B cell (primary cell): ENCODE data around the gene GABPB1. TPM values are rescaled to one million over a fixed set of nuclear protein-coding genes. Genes with fewer than 3 reads are reported as not detected.

Experiments
- ATAC-seq: fragments of 200-7000 bp; cut with Tn5 transposase; one replicate; pipeline ENCODE4 v1.10.0; 2021; ENCODE audit warnings: low read depth, mild to moderate bottlenecking, moderate number of reproducible peaks, moderate library complexity
- CTCF ChIA-PET: fragments of 350-600 bp; sonication (Branson Sonifier 250); formaldehyde crosslinking; loops from one replicate; lab custom pipeline; 2021; ENCODE audit warnings: antibody characterized with exemption, inconsistent platforms; lab: Charles Lee
- POLR2A ChIA-PET: fragments of 350-600 bp; sonication (Branson Sonifier 250); formaldehyde crosslinking; loops from one replicate; lab custom pipeline; 2021; ENCODE audit warnings: antibody characterized with exemption; lab: Charles Lee
- DNase-seq: peaks from one replicate; pipeline ENCODE4 v3.0.0; 2013
- H2AFZ ChIP-seq: 2 replicates; pipeline ENCODE4 v1.6.1; 2012; ENCODE audit warnings: mild to moderate bottlenecking, low read depth, low read length; ENCODE audit not compliant: insufficient read depth, poor library complexity, severe bottlenecking
- H3K27ac ChIP-seq, 2 donors: 1 replicate in 1 of 2; 2 replicates in 1 of 2; pipeline ENCODE4 v1.5.1; 2012 to 2013; ENCODE audit warnings: low read length in 2 of 2, mild to moderate bottlenecking in 2 of 2, moderate library complexity in 1 of 2
- H3K27me3 ChIP-seq, 4 experiments: fragments of 200-600 bp in 1 of 4; sonication (generic) in 1 of 4; replicated peaks in 1 of 4; 1 replicate in 2 of 4; 2 replicates in 2 of 4; pipeline versions ENCODE4 v1.6.1 to v1.7.0; 2013 to 2016; ENCODE audit warnings: low read length in 3 of 4, mild to moderate bottlenecking in 2 of 4, mixed read lengths in 1 of 4, moderate library complexity in 1 of 4; ENCODE audit not compliant: insufficient read depth in 4 of 4, control insufficient read depth in 3 of 4; ENCODE audit errors: control extremely low read depth in 1 of 4
- H3K36me3 ChIP-seq, 2 experiments: replicated peaks in 1 of 2; 1 replicate in 1 of 2; 2 replicates in 1 of 2; pipeline versions ENCODE4 v1.6.1 to v1.7.1; 2013; ENCODE audit warnings: low read length in 1 of 2; ENCODE audit not compliant: insufficient read depth in 2 of 2, control insufficient read depth in 1 of 2; ENCODE audit errors: control extremely low read depth in 1 of 2, extremely low read depth in 1 of 2
- H3K4me1 ChIP-seq, 2 donors: fragments of 200-600 bp in 1 of 2; sonication (generic) in 1 of 2; 1 replicate in 1 of 2; 2 replicates in 1 of 2; pipeline versions ENCODE4 v1.5.1 to v1.6.1; 2013 to 2017; ENCODE audit warnings: low read length in 2 of 2; ENCODE audit not compliant: control insufficient read depth in 2 of 2, insufficient read depth in 2 of 2
- H3K4me2 ChIP-seq: replicated peaks from 2 replicates; pipeline ENCODE3; 2012; ENCODE audit warnings: mild to moderate bottlenecking, low read depth, low read length; ENCODE audit not compliant: poor library complexity, severe bottlenecking
- H3K4me3 ChIP-seq, 5 experiments: fragments of 200-600 bp in 1 of 5; sonication (generic) in 1 of 5; 1 replicate in 3 of 5; 2 replicates in 2 of 5; pipeline versions ENCODE4 v1.5.1 to v1.7.0; 2011 to 2016; ENCODE audit warnings: low read length in 4 of 5, mild to moderate bottlenecking in 4 of 5, low read depth in 2 of 5, control low read depth in 1 of 5, moderate library complexity in 1 of 5; ENCODE audit not compliant: insufficient read depth in 1 of 5; ENCODE audit errors: control extremely low read depth in 1 of 5, extremely low read depth in 1 of 5
- H3K79me2 ChIP-seq: fragments of 200-600 bp; sonication (generic); one replicate; pipeline ENCODE4 v1.6.0; 2016; ENCODE audit warnings: low read length; ENCODE audit not compliant: control insufficient read depth, insufficient read depth
- H3K9ac ChIP-seq: fragments of 200-600 bp; sonication (generic); 2 replicates; pipeline ENCODE4 v1.6.1; 2017; ENCODE audit warnings: mild to moderate bottlenecking, low read length, moderate library complexity
- H3K9me3 ChIP-seq, 3 donors: one replicate each; pipeline versions ENCODE4 v1.6.1 to v1.7.1; 2013; ENCODE audit warnings: low read length in 2 of 3; ENCODE audit not compliant: control insufficient read depth in 2 of 3, insufficient read depth in 1 of 3; ENCODE audit errors: control extremely low read depth in 1 of 3
- H4K20me1 ChIP-seq: 2 replicates; pipeline ENCODE4 v1.6.0; 2012; ENCODE audit warnings: mild to moderate bottlenecking, low read length; ENCODE audit not compliant: insufficient read depth, control insufficient read depth, poor library complexity, severe bottlenecking
- H3K27ac Mint-ChIP-seq: one replicate; pipeline ENCODE4 v1.8.0; 2021; ENCODE audit warnings: mixed read lengths
- H3K27me3 Mint-ChIP-seq: one replicate; pipeline ENCODE4 v1.8.0; 2021; ENCODE audit warnings: mixed read lengths
- H3K4me1 Mint-ChIP-seq: one replicate; pipeline ENCODE4 v1.8.0; 2021; ENCODE audit warnings: mixed read lengths
- H3K4me3 Mint-ChIP-seq: one replicate; pipeline ENCODE4 v1.8.0; 2021; ENCODE audit warnings: mixed read lengths
- H3K9me3 Mint-ChIP-seq: one replicate; pipeline ENCODE4 v1.8.0; 2022; ENCODE audit warnings: mixed read lengths; ENCODE audit not compliant: insufficient read depth
- EZH2 ChIP-seq: IDR thresholded peaks from 2 replicates; pipeline ENCODE4 v1.6.1; 2012; ENCODE audit warnings: borderline replicate concordance, low read depth, mild to moderate bottlenecking, moderate library complexity, low read length; ENCODE audit not compliant: insufficient read depth, poor library complexity, severe bottlenecking
- WGBS: methylation state at CpG from one replicate; pipeline ENCODE4 v1.1.5; 2013; ENCODE audit warnings: missing lambda C conversion rate; ENCODE audit not compliant: insufficient coverage; 5-methylcytosine and 5-hydroxymethylcytosine counted together
- intact Hi-C: fragments of 100-400 bp; cut with micrococcal nuclease; formaldehyde crosslinking; loops from one replicate; pipeline ENCODE4 v1.10.0; 2022
- polyA plus RNA-seq: library from polyadenylated mRNA; depleted of rRNA; stranded (reverse); fragments of >200 nt; gene quantifications from 2 replicates; pipeline ENCODE4 v1.2.3, GENCODE V29; 2012
- total RNA-seq, 2 donors: library from RNA; stranded (reverse); fragments of 120-200 nt in 1 of 2; gene quantifications; 1 replicate in 1 of 2; 2 replicates in 1 of 2; pipeline versions ENCODE4 v1.2.3 to v1.2.4, GENCODE V29; 2013 to 2022
- TF ChIP-seq, protein P1 (sequence below): fragments of 200-600 bp; IDR thresholded peaks from one replicate; pipeline ENCODE4 v1.8.0; 2022; ENCODE audit warnings: antibody characterized with exemption, mild to moderate bottlenecking

Gene GABPB1
- total and polyA plus RNA-seq, 2 donors (not counting 1 experiment from before 2014, with no cell fraction given) = 24.1 to 37.1 TPM

DNA sequence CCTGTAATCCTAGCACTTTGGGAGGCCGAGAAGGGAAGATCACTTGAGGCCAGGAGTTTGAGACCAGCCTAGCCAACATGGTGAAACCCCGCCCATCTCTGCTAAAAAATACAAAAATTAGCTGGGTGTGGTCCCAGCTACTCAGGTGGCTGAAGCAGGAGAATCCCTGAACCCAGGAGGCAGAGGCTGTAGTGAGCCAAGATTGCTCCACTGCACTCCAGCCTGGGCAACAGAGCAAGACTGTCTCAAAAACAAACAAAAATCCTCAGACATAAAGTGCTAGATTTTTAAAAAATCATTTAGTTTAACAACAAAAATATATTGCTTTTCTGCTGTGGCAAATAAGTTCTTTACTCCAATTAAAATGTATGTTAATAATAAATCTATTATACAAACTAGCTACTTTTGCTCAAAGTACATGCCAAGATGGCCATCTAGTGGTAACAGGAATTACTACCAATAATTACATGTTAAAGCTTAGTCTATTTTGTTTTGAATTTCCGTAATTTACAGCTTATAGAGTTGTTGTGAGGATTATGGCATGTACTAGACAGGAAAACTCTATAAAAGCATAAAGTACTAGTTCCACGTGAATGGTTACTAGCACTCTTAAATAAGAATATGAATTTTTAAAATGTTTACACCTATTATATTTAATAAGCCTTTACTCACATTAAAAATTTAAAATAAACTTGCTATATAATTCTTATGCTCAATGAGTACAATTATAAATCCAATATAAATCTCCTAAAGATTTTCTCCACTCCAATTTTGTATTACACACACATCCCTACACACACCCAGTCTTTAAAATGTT lies 39.0 kb downstream of the GABPB1 start:
- Histone ChIP-seq H3K36me3 (peaks cover 3 to 4% of the 10 kb centered on the region in 2 experiments), H3K4me1 (no peaks in the 10 kb centered on the region), H3K4me3 (no peak overlapping the region), H4K20me1 (peaks cover 4% of the 10 kb centered on the region), H3K27ac (no peak overlapping the region), H3K27me3 (no peaks in the 10 kb centered on the region), H3K4me2 (no peak overlapping the region), H2AFZ (no peak overlapping the region), H3K9ac (no peak overlapping the region), H3K79me2 (peaks cover 10% of the 10 kb centered on the region), H3K9me3 (no peaks in the 10 kb centered on the region)
- no peak overlapping the region for H3K27ac Mint-ChIP-seq
- H3K9me3 Mint-ChIP-seq = no peaks in the 10 kb centered on the region
- no peak overlapping the region for H3K4me3 Mint-ChIP-seq
- WGBS = 100% methylated on average over 2 of the region's 4 CpGs
- ChIA-PET CTCF (interaction anchor here (0.6 to 2.1 kb wide), 24 partner anchors 8 to 1456 kb away, joined by 3 to 10 read pairs (median 3); partner anchors contain the start of genes GABPB1 and SLC27A2), POLR2A (no interaction called here)
- H3K27me3 Mint-ChIP-seq = no peaks in the 10 kb centered on the region
- H3K4me1 Mint-ChIP-seq = peaks cover 12% of the 10 kb centered on the region
- intact Hi-C loops = loop anchor here (2.0 to 10.0 kb wide), 3 partner anchors 37 to 1081 kb away; partner anchors contain the start of gene SLC27A2
- peak; percentile 57 for DNase-seq
- TF ChIP-seq, protein P1, sequence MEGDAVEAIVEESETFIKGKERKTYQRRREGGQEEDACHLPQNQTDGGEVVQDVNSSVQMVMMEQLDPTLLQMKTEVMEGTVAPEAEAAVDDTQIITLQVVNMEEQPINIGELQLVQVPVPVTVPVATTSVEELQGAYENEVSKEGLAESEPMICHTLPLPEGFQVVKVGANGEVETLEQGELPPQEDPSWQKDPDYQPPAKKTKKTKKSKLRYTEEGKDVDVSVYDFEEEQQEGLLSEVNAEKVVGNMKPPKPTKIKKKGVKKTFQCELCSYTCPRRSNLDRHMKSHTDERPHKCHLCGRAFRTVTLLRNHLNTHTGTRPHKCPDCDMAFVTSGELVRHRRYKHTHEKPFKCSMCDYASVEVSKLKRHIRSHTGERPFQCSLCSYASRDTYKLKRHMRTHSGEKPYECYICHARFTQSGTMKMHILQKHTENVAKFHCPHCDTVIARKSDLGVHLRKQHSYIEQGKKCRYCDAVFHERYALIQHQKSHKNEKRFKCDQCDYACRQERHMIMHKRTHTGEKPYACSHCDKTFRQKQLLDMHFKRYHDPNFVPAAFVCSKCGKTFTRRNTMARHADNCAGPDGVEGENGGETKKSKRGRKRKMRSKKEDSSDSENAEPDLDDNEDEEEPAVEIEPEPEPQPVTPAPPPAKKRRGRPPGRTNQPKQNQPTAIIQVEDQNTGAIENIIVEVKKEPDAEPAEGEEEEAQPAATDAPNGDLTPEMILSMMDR = peak; percentile 95
- TF ChIP-seq EZH2 = no peak
- ATAC-seq = no peak

DNA sequence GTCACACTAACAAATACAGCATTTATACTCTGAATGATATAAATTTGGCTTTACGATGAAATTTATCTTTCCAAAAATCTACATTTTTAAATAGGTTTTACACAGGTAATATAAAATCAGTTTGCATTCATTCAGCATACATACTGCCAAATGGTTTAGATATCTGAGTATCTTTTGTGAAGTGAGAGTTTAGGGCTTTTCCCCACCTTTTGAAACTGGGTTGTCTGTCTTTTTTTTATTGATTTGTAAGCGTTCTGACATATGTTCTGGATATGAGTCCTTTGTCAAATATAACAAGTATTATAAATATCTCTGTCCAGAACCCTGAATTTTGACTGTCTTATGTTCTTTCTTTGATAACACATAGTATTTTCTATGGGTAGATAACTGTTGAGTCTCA lies 42.4 kb downstream of the GABPB1 start:
- POLR2A ChIA-PET = no interaction called here
- Histone ChIP-seq H2AFZ (no peak overlapping the region), H3K36me3 (peaks cover 2 to 9% of the 10 kb centered on the region in 2 experiments), H3K27me3 (no peaks in the 10 kb centered on the region), H3K79me2 (peaks cover 15% of the 10 kb centered on the region), H3K27ac (no peak overlapping the region), H3K9me3 (peaks cover 0 to 6% (median 3%) of the 10 kb centered on the region in 3 donors), H4K20me1 (peaks cover 4% of the 10 kb centered on the region), H3K4me2 (no peak overlapping the region), H3K4me3 (no peak overlapping the region), H3K4me1 (no peaks in the 10 kb centered on the region), H3K9ac (no peak overlapping the region)
- CTCF ChIA-PET = no interaction called here
- DNase-seq = no peak
- no peaks in the 10 kb centered on the region for H3K27me3 Mint-ChIP-seq
- H3K9me3 Mint-ChIP-seq = no peaks in the 10 kb centered on the region
- intact Hi-C loops = loop anchor here (10.0 kb wide), 1 partner anchor 1078 kb away; no protein-coding TSS in a partner anchor
- no peak overlapping the region for H3K4me3 Mint-ChIP-seq
- peaks cover 4% of the 10 kb centered on the region for H3K4me1 Mint-ChIP-seq
- TF ChIP-seq, protein P1 = no peak
- TF ChIP-seq EZH2 = no peak
- WGBS = no CpG with 5 or more reads among the region's 2 CpGs
- ATAC-seq = no peak
- no peak overlapping the region for H3K27ac Mint-ChIP-seq
